T-helper 2 cell (primary cell): Measurements from ENCODE around the gene GREM2.

Experiments
- DNase-seq, 5 experiments: peaks; one replicate each; pipeline versions ENCODE4 v3.0.0 to v3.0.0-alpha.2; 2012 to 2022

Gene GREM2

GRCh38 chr1:240497908-240498307, 114.0 kb downstream of the GREM2 start:
- DNase-seq = no peak

DNA sequence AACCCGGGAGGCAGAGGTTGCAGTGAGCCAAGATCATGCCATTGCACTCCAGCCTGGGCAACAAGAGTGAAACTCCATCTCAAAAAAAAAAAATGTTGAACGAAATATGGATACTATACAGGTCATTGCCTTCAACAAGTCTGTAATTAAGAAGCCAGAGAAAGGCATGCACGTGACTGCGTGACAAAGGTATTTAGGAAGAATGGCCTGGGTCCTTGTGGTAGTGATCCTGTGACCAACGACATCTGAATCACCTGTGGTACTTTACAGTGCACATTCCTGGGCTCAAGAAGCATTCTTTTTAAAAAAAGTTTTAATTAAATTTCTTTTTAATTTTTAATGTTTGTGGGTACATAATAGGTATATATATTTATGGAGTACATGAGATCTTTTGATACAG, 115.0 kb downstream of the GREM2 start:
- DNase-seq = no peak

- DNase-seq = no peak
These were observed 115.6 kb downstream of the GREM2 start for GRCh38 chr1:240496356-240496755.

DNA sequence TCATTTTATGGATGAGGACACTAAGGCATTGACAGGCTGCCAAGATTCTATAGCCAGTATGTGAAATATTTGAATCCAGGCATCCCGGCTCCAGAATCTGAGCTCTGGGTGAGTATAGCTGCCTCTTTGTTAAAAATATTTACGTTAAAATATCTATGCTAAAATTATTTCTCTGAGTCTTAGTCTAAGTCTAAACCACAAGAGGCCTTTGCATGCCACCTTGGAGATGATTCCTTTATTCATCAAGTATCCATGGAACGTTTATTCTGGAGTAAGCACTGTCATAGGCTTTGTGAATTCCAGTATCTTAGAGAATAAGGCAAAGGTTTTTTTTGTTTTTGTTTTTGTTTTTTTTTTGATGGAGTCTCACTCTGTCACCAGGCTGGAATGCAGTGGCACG, 116.4 kb downstream of the GREM2 start:
- no peak for DNase-seq

- peak in 2 of 5 experiments; percentile 11 to 53 for DNase-seq
These were observed 119.0 kb downstream of the GREM2 start for GRCh38 chr1:240492832-240493440.

GRCh38 chr1:240491796-240492195, 120.2 kb downstream of the GREM2 start:
- DNase-seq = no peak

DNA sequence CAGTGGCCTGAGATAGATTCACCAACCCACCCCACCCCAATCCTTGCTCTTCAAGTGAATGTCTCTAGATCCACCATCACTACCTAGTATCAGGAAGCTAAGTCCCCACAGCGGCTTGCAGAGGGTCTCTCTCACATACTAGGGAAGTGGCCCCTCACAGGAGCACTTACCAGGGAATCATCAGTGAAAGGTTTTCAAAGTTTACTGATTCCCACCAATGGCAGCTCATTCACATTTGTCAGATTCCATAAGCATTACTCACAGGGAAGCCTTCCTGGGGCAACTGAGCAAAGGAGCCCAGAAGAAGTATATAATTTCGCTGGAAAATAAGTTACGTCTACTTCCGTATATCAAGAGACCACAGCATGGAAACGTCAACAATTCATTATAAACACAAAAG, 120.8 kb downstream of the GREM2 start:
- no peak for DNase-seq

DNA sequence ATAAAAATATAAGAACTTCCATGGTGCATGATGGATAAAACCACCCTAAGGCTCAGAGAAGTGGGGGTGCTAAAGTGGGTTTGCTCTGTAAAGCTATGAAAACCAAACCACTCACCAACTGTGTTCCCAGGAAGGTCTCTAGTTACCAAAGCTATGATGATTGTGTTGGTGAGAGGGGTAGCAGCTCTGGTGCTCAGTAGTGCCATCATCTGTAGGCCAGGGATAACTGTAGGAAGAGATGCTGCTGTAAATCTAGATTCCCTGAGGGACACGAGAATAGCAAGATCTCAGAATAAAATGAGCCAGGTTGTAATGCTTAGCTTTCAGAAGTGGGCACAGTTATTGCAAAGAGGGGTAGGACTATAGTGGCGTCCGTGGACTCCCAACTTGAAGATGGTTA, 124.5 kb downstream of the GREM2 start:
- no peak for DNase-seq

DNA sequence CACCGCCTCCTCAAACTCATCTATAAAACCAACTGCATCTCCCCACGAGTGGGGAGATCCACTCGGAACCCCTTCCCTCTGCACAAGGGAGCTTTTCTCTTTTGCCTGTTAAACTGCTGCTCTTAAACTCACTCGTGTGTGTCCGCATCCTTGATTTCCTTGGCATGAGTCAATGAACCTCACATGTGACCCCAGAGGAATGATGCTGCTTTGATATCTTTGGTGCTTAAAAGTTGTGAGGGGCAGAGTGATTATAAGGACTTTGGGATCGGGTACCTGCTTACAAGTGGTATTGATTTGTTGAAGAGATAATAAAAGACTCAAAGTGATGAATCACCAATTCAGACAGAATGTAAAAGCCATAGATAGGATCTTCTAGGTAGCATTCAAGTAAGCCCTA, 125.3 kb downstream of the GREM2 start:
- DNase-seq = no peak

GRCh38 chr1:240484804-240485443, 127.0 kb downstream of the GREM2 start:
- DNase-seq = no peak

GRCh38 chr1:240478536-240478935, 133.4 kb downstream of the GREM2 start:
- no peak for DNase-seq

DNA sequence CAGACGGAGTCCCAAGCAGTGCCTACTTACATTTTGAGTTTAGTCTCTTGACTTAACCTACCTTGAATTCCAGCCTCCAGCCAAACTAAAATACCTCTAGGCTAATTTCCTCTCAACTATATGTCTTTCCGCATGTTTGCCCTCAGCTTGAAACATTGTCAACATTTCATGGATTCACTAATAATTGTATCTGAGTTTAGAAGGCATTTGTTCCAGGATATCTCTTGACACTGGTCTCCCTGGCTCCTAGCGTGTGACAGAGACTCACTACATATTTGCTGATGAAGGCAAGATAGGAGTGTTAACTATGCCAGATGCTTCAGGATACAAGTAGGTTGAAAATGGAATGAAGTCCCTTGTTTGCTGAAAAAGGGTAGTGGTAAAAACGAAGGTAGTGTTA, 136.1 kb downstream of the GREM2 start:
- DNase-seq = no peak

GRCh38 chr1:240474133-240474614, 137.8 kb downstream of the GREM2 start:
- no peak for DNase-seq

DNA sequence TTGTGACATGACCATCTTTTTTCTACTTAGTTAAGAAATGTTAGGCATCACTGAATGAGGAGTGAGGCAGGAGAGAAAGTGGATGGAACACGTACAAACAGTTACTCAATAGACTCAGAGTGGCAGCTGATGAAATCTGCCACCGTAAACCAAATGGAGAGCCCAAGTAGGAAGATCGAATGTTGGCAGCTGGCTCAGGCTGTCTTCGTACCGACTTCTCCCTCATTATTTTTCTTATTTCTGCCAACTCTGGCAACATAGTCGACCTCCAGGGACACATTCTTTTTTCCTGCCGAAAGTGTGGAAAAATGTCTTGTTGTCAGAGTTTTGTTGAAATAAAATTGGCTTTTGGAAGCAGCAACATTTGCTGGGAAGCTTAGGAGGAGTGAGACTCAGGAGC, 143.3 kb downstream of the GREM2 start:
- no peak for DNase-seq

GRCh38 chr1:240467895-240468294, 144.1 kb downstream of the GREM2 start:
- no peak for DNase-seq

- DNase-seq = no peak
These were observed 145.4 kb downstream of the GREM2 start for GRCh38 chr1:240466509-240466908.

DNA sequence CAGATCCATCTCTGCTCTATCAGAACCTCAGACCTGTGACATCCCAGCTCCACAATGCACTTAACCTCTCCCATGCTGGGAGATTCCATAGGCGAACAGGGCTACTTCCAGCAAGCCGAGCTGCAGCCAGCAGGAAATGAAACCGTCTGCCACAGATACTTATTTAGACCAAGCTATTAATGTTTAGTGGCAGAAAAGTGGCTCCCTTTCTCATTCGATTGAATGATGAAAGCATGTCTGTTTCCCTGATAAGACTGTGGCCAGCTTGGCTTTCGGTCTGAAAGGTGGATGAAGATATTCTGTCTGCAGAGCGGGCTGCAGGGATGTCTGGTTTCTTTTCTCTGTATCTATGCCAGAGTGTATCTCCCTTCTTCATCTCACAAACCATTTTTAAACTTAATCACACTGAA, 146.4 kb downstream of the GREM2 start:
- DNase-seq = peak in 1 of 5 experiments; percentile 15

- no peak for DNase-seq
These were observed 147.9 kb downstream of the GREM2 start for GRCh38 chr1:240464099-240464498.

DNA sequence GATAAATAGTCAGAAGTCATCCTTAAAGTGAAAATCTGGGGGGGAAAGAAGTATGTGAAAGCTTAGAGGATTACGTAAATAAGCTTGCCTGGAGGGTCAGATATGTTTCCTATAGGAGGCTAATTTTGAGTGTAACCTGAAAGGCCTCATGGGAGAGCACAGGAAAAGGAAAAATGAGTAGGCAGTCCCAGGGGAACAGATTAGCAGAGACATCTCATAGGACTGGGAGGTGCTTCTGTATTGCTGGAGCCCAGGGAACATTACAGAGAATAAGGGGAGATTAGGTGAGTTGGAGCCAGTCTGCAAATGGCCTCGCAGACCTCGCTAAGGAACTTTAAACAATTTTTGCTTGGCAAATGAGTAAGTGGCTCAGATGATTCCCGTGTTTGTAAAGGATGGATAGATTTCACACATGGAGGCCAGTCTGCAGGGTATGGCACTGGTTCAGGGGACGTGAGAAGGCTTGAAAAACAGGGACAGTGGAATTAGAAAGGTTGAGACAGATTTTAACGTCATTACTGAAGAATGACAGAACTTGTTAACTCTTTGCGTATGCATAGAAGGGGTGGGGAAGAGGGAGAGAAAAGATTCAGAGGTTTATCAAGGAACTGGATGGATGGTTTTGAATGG, 149.1 kb downstream of the GREM2 start:
- no peak for DNase-seq

DNA sequence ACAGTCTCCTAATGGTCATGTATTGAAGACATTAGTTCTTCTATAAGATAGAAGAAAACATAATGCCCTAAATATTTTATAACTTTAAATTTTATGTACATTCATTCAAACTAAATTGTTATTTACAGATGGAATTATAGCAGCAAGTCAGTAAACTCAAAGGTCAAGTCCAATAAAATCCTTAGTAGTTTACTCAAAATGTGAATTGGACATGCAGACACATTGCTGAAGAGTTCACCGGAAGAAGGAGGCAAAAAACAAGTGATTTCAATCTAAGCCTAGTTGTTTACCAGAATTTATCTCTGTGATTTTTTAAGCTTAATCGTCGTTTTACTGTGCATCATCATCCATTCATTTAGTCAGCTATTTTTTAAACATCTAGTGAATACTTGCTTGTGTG, 149.7 kb downstream of the GREM2 start:
- no peak for DNase-seq

- no peak for DNase-seq
These were observed 154.8 kb downstream of the GREM2 start for GRCh38 chr1:240457203-240457602.

GRCh38 chr1:240455228-240455821, 156.6 kb downstream of the GREM2 start:
- peak in 1 of 5 experiments; percentile 57 for DNase-seq

- no peak for DNase-seq
These were observed 166.6 kb downstream of the GREM2 start for GRCh38 chr1:240445369-240445768.

DNA sequence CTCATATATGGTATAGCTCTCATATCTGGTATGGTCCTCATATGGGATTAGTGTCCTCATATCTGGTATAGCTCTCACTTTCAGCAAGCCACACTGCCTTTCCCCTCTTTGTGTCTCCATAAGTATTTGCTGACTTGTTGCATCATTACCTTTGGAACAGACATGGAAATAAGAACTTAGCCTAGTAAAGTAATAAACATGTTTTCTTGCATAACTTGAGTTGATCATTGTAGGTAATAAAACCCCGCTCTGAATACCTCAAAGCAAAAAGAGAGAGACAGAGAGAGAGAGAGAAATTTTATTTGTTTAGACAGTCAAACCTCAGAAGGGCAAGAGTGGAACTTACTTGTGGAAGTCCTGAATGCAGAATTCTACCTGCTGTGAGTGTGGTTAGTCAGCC, 170.3 kb downstream of the GREM2 start:
- DNase-seq = no peak
